GM10266 (cell line): ENCODE data around the gene DIABLO.
A peak's percentile ranks its signal among the peaks of the same experiment; 100 is the strongest.
"Not testable (repeated sequence)": the region's sequence is repeated elsewhere in the genome, so short reads cannot be mapped to it uniquely, and the experiment has no call there.

ENCODE experiments used
- DNase-seq: peaks from one replicate; pipeline ENCODE4 v3.0.0; 2012; ENCODE audit errors: extremely low spot score
- TF ChIP-seq, protein P1 (sequence below): IDR thresholded peaks from 2 replicates; pipeline ENCODE4 v1.5.1; 2012; ENCODE audit warnings: mild to moderate bottlenecking, low read depth; ENCODE audit not compliant: control insufficient read depth, insufficient read depth; ENCODE audit errors: missing control alignments

Gene DIABLO

DNA sequence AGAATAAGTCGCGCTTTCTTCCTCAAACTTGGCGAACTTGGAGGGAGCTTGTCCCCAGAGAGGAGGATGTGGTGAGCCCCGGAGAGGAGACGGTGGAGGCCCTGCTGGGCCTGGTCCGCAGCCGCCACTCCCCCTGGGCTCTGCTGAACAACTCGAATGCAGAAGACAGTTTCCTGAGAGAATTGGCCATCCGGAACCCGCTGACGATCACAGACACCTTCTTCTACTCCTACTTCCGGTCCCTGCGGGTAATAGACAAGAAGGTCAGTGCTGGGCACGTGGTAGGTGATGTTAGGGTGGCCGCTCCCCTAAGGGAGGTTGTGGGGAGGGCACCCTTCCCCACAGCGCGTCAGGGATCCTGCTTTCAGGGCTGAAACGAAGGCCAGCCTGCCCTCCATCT is 41.3 kb downstream of the DIABLO start:
- TF ChIP-seq, protein P1, sequence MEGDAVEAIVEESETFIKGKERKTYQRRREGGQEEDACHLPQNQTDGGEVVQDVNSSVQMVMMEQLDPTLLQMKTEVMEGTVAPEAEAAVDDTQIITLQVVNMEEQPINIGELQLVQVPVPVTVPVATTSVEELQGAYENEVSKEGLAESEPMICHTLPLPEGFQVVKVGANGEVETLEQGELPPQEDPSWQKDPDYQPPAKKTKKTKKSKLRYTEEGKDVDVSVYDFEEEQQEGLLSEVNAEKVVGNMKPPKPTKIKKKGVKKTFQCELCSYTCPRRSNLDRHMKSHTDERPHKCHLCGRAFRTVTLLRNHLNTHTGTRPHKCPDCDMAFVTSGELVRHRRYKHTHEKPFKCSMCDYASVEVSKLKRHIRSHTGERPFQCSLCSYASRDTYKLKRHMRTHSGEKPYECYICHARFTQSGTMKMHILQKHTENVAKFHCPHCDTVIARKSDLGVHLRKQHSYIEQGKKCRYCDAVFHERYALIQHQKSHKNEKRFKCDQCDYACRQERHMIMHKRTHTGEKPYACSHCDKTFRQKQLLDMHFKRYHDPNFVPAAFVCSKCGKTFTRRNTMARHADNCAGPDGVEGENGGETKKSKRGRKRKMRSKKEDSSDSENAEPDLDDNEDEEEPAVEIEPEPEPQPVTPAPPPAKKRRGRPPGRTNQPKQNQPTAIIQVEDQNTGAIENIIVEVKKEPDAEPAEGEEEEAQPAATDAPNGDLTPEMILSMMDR, result no peak
- peak; percentile 54 for DNase-seq

DNA sequence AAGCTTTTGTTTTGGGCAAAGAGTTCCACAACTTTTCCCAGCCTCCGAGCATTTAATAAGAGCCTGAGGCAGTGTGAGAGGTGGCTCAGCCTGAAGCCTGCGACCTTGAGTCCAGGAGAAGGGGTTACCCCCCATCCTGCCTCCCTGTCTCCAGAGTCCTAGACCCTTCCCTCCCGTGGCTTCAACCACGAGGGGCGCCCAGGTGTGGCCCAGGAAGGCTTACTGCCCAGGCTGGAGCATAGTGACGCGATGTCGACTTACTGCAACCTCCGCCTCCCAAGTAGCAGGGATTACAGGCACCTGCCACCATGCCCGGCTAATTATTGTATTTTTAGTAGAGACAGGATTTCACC is 42.3 kb downstream of the DIABLO start:
- TF ChIP-seq, protein P1, result no peak
- no peak for DNase-seq

DNA sequence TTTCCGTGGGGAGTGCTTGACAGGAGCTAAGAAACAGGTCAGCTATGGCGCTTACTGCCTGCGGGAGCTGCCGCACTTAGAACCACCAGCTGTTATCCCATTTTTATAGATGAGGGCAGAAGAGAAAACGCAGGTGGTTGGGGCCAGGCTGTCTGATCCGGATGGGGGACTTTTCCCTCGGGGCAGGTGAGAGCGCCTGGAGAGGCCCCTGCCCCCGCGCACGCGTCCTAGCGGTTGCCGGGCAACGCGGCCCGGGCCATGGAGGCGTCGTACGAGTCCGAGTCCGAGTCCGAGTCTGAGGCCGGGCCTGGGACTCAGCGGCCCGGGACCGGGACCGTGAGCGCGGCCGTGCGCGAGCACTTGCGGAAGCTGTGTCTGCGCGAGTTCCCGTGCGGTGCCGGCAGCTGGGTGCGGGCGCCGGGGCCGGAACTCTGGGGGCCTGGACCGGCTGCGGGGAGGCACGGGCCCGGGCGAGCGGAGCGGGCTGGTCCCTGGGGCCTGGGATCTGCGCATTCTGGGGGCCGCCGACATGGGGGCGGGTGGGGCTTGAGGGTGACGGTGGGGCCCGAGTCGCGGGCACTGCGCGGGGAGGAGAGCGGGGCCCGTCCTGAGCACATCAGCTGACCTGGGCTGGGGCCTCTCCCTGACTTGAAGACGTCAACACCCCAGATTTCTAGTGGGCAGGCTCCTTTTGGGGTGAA is 42.8 kb downstream of the DIABLO start, which contains the start of gene LRRC43:
TSS of gene LRRC43 (plus strand) at position 237 of the 701 bp plus-strand sequence. CDS start at position 259, 22 bp downstream.
- peak; percentile 59 for DNase-seq
- TF ChIP-seq, protein P1, result no peak

DNA sequence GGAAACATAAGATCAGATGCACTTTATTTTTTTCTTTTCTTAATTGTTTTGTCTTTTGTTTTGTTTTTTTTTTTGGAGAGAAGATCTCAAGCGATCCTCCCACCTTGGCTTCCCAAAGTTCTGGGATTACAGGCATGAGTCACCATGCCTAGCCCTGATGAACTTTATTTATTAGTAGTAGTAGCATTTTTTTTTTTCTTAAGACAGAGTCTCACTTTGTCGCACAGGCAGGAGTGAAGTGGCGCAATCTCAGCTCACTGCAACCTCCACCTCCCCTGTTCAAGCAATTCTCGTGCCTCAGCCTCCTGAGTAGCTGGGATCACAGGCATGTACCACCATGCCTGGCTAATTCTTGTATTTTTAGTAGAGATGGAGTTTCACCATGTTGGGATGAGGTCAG is 49.4 kb downstream of the DIABLO start:
- DNase-seq, result not testable (repeated sequence)

DNA sequence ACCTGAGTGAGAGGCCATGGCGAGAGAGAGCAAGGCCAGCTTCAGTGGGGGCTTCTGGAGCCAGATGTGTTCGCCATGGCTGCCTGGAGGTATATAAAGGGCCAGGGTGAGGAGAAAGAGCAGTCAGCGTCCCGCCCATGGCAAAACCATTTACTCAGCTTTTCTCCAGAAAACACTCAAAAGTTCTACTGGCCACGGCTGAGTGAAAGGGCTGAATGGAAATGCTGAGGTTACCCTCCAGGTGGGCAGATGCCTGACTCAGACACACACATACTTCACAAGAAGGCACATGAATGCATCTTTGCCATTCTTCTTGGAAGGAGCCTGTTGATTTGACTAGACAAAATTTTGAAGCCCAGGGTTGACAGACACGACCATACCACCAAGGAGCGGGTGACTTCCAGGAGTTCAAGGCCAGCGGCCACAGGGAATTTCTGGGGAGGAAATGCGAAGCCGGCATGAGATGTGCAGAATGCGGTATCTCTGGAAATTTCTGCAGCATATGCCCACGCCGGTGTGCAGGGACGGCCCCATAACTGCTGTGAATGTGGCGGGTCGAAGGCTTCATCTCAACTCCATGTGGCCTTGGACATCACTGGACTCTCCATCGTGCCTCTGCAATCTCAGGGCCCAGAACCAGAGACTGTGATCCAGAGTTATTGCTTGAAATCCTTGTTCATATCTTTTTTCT is 51.6 kb downstream of the DIABLO start, which contains the start of gene IL31:
TSS of gene IL31 (minus strand) at position 67 of the 691 bp plus-strand sequence. CDS start at position 18, 49 bp downstream.
- TF ChIP-seq, protein P1, result no peak
- DNase-seq, result no peak

DNA sequence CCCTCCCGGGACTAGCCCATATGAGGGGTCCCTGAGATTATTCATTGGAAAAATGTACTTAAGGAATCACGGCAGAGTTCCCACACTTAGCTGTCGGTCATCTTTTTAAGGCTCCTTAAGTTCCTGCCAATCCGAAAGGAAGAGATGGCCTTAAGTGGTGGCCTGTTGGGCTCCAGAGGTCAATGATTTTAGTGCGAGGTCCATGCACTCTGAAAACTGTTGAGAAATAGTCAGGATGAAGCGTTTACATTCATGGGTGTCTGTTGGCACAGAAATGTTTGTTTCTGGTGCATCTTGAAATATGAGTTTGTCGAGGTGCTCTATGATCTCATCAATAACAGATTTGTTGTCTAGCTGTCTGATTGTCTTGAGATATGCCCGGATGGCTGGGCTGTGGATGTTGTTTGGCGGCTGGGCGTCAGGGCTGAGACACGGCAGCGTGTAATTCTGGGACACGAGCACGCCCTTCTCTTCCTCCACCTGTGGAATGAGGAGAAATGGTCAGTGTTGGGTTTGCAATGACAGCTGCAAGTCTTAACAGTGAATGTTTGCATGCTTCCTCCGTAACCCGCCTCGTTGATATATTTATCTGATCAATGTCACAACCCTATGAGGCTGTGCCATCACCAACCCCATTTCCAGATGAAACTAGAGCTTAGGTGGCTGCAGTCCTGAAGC is 53.5 kb downstream of the DIABLO start:
- DNase-seq, result no peak
- TF ChIP-seq, protein P1, result no peak

DNA sequence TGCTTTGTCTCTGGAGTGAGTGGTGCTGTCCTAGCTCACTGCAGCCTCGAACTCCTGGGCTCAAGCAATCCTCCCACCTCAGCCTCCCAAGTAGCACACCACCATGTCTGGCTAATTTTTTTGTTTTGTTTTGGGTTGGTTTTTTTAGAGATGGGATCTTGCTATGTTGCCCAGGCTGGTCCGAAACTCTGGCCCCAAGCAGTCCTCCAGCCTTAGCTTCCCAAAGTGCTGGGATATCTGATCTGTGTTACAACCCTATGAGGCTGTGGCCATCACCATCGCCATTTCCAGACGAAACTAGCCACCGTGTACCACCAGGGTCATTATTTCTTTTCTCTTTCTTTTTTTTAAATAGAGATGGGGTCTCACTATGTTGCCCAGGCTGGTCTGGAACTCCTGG is 54.5 kb downstream of the DIABLO start:
- TF ChIP-seq, protein P1, result no peak
- no peak for DNase-seq
